Left renal cortex interstitium (tissue), 4 donors: ENCODE data around the gene FARS2. TPM values are rescaled to one million over a fixed set of nuclear protein-coding genes. Genes with fewer than 3 reads are reported as not detected.
A peak's percentile ranks its signal among the peaks of the same experiment; 100 is the strongest.

ENCODE experiments used
- DNase-seq, 4 donors: peaks; one replicate each; pipeline ENCODE4 v3.0.0-alpha.2; 2013; ENCODE audit warnings: low read depth in 4 of 4, low spot score in 2 of 4, missing footprints in 1 of 4
- polyA plus RNA-seq, 4 donors: library from polyadenylated mRNA; unstranded; fragments of 120-200 nt; gene quantifications; one replicate each; pipeline ENCODE4 v1.2.1, GENCODE V29; 2013; ENCODE audit not compliant: insufficient read length in 4 of 4

The FARS2 gene
- polyA plus RNA-seq, 4 donors, result 20.4 to 23.0 (median 21.8) TPM

DNA sequence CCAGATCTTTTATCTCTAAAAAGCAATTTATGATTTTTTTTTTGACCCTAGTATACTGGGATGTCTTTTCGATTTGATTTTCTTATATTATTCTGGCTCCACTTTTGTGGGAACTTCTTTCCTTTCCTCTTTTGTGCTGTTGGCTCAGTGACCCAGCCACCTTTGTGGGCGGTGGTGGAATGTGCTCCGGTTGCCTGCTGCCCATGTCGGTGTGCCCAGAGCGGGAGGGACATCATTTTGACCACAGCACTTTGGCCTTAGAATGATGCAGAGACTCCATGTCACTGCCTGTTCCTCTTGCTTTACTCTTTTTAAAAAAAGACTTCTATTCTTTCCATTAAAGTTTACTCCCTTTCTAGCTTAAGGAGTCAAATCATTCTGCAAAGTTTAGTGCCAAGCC lies 198.0 kb downstream of the FARS2 start:
- no peak for DNase-seq

DNA sequence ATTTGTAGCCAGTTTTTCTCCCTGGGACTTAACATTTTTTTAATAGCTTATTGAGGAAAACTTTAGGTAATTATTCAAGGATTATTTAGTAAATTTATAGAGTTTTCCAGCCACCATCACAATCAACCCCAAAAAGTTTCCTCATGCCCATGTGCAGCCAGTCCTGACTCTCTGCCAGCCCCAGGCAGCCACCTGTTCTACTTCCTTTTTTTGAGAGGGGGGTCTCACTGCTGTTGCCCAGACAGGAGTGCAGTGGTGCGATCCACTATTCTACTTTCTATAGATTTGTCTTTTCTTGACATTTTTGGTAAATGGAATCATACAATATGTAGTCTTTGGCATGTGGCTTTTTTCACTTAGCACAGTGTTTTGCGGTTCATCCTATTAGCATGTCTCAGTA lies 200.1 kb downstream of the FARS2 start:
- no peak for DNase-seq

DNA sequence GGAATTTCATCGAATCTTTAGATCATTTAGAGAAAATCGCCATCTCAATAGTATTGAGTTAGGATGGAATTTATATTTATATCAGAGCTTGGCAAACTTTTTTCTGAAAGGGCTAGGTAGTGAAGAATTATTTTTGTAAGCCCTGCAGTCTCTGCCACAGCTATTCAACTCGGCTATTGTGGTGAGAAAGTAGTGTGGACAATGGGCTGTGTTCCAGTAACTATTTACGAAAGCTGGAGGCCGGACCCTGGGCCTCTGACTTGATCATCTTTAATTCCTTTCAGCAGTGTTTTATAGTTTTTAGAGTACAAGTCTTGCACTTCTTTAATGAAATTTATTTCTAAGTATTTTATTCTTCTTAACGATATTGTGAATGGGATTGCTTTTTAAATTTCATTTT lies 201.5 kb downstream of the FARS2 start:
- no peak for DNase-seq

DNA sequence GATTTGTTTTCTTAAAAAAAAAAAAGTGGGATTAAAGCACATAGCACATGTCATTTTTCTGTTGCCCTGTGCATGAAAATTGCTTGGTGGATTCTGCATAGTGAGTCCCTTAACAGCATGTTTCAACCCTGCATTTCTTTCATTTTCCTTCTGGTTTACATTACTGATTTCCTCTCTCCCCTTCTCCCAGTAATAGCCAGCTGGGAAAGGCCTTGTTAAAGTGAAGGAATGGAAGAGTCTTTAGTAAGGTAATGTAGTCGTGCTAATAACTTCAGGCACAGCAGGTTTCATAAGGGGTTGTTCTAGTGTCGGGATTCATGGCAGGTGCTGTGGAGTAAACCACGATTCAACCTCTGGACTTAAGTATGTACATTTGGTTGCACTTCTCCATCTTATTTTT lies 202.4 kb downstream of the FARS2 start:
- DNase-seq, result no peak

DNA sequence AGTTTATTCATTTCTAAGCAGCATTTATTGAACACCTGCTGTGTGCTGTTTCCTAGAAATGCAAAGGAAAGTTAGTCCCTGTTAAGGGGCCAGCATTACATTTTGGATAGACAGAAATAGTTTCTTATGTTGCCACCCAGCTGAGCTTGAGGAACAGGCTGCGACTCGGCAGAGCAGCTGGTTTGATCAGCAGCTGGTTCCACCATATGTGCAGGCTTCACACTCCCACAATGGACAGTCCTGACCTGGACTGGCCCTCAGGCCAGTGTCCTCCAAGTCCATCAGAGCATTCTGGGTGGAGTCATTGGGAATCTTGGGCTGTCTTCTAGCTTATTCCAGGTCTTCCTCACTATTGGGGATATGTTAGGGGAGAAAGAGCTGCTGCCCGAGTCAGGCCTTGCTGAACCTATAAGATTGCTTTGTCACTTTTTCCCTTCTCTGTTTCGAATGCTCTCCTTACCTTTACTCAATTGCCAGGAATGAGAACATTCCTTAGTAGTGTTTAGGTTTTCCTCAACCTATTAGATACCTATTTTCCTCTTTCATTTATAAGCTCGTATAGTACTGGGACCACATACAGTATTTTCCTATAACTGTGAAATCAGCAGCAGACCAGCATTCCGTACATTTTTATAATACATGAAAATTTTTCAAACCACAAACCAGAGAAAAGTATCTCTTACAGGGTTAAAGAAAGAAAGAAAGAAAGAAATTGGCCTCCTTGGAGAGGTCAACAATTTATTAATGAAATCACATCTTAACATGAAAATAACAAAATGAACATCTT lies 203.0 kb downstream of the FARS2 start:
- DNase-seq, result no peak

DNA sequence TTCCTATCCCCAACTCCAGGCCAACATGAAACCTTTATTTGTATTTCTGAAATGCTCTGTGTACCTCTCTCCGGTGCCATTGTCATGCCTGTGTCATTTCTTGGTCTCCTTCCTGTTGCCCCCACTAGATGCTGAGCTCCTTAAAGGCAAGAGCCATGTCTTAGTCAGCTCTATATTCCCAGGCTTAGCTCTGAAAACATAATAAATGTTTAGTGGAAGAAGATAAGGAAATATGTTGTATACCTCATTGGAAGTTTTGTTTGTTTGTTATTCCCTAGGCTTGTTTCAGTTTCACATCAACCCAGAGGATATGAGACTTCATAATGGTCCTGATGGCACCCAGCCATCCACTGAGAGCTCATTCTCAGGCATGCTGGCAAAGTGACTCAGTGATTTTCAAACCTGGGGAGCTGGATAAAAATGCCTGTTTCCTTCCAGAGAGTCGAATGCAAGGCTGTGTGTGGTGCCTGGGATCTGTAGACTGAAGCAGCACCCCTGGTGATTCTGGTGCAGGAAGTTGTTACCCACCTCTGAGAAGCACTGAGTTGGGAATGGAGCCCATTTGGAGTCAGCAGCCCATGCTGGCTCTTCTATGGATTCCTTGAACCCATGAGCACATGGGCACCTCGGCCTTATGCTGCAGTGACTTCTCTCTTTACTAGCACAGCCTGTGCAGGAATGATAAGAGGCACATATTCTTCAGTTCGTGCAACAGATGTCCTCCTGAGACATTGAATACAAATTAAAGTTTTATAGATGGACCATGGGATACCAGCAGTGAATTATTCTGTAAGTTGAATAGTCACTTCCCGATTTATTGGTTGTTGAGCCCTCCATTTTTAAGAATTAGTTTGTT lies 205.2 kb downstream of the FARS2 start:
- no peak for DNase-seq

DNA sequence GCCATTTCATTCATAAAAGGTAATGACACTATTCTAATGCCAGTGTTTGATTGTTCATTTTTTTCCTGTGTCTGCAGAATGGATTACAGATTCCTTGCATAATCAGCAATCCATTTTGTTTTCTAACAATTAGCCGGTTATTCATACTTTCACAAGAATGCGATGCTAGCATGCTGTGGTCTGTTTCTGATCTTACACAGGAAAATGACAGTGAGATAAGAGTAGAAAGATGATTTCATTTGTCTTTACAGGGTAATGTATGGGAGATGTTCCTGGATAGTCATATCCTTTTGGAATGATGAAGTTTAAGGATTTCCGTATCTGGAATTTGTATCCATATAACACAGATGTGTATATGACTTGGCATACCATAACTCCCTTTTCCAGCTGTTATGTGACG lies 207.3 kb downstream of the FARS2 start:
- DNase-seq, result no peak

DNA sequence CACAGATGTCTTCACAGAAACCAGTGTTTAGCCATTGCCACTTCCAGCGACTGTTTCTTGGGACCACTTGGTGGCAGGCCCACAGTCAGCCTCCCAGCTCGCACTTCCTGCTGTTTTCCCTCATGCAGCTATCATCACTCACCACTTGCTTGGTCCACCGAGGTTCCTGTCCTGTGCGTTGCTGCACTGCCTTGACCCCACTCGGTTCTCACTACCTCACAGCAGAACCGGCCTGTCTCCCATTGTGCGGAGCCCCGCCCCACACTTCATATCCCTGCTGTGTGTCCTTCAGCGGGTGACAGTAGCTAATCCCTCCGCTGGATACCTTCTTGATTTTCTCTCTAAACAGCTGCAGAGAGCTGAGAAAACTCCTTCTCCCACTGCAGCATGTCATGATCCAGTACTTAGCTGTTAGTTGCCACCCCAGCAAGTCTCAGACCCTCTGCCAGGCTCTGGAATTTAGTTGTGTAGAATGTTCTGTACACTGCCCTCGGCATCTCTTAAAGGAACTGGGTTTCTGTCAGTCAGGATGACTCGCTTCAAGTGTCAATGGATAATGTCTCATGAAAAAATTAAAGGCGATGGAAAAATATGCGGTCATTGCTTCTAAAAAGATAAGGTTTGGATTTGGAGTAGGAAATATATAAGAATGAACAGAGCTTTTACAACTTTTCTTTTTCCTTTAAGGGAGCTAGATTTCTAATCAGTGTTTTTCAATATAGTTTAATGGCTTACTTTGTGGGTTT lies 208.0 kb downstream of the FARS2 start:
- no peak for DNase-seq

DNA sequence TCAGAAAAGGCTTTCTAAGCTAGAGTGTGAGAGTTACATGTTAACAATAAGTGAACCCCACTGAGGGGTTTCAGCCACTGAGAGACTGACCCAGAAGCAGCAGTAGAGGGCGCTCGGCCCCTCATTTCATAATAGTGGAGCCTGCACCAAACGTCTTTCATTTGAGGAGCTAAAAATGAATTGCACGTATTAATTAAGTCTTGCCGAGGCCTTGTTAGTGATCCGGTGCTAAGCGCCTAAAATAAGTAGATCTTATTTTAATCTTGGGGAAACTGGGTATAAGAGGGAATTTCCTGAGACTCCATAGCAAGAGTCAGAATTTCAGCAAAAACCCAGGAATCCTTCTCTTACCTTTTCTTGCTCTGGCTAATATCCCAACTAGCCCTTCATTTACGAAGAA lies 209.7 kb downstream of the FARS2 start:
- peak in 2 of 4 donors; percentile 32 to 53 for DNase-seq

DNA sequence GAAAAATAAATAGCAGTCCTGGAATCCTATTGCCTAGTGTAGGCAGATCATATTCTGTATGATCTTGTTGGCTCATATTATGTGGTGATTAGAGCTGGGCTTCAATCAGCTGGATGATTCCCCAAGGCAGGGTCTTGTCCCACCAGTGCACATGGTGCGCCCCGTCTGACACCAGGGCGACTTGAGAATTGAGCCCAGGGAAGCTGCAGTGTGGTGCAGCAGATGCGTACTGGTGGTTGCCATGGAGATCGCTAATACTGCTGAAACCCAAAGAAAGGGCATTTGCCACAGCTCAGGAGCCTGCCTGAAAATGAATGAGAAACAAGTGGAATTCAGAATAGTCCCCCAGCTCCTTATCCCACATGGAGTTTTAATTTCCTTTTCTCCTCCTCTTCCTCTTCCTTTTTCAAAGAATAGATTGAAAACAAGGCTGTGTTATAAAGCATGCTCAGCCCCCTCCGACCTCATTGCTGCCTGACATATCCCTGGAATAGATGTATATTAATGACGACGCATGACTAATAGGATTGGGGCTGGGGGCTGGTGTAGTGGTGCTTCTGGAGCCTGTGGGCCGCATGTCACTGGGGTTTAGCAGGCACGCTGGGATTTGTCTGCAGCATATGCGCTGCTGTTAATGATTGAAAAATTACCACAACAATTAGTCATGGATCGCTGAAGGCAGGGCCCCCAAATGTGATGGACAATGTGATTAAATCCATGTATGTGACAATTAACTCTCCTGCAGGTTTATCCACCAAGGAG lies 210.5 kb downstream of the FARS2 start:
- no peak for DNase-seq

DNA sequence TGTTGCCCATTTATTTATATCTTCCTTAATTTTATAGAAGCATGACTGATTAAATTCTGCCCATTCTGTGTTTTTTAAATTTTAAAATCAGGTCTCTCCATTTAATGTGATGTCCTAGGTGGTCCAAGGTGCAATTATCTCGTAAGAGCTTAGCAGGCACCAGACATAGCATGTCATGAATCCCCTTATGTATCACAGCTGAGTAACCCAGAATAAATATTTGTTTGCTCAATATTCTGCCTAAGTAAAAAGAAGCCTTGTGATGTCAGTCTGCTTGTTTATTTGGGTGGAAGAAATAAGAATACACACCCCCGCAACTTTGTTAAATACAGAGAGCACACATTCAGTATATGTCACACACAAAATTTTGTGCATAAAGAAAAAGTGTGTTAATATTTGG lies 211.3 kb downstream of the FARS2 start:
- no peak for DNase-seq

DNA sequence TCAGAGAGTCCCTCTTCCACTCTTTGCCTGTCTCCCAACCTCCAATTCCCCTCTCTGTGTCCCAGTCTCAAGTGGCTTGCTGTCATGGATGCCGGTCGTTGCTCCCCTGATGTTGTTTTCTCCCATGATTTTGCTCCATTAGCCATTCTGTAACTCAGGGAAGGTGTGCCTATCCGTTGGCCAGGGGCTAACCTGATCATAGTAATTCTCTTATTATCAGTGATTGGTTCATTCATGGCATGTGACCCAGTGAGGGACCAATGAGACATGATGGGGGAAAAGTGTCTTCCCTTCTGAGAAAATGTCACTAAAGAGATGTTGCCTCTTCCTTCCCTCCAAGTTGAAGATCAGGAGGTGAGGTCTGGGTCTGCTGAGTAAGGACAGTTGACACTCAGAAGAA lies 214.5 kb downstream of the FARS2 start:
- DNase-seq, result no peak

DNA sequence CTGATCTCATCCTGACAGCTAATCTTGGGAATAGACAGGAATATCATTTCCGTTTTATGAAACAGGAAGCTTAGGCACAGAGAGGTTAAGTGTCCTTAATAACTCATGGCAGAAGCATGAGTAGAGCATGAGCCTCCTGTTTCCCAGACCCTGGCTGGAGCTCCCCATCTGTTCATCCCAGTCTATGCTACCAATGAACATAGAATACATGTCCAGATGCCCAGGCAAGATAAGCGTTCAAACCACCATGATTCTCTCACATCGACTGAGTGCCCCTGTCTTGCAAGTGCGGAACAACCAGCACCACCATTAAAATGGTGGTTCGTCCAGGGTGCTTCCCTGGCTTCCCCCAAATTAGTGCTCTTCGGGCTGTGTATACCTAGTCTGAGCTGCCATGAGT lies 217.1 kb downstream of the FARS2 start:
- DNase-seq, result no peak

DNA sequence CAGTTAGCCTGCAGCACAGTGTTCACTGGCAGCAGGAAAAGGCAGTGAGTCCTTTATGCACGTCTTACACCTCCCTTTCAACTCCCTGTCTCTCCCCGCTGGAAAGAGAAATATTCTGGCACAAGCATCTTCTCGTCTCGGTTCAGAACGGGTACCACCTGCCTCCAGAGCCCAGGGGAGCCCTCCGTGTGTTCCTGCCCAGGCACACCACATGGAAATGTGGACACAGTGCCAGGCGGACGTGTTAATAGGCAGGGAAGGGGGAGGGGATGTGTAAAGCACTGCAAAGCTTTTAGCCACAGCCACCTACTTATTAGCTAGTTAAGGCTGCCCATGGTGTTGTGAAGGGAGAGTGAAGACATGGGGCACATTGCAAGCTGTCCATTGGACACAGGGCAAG lies 219.7 kb downstream of the FARS2 start:
- no peak for DNase-seq

DNA sequence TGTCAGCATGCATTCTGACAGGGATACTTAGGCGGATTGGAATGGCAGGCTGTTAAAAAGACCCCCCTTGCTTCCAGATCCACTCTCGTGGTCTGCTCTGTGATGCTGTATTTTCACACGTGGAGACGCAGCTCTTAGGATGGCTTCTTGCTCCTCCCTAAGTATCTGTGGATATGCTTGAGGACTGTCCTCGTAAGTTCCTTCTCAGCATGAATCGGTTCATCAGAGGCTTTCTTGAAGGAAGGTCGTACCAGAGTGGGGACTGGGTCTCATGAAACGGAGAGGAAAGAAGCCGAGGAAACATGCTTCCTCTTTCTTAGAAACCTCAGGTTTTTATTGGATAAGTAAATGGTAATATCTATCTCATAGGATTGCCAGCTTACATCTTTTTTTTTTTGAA lies 220.4 kb downstream of the FARS2 start:
- no peak for DNase-seq

DNA sequence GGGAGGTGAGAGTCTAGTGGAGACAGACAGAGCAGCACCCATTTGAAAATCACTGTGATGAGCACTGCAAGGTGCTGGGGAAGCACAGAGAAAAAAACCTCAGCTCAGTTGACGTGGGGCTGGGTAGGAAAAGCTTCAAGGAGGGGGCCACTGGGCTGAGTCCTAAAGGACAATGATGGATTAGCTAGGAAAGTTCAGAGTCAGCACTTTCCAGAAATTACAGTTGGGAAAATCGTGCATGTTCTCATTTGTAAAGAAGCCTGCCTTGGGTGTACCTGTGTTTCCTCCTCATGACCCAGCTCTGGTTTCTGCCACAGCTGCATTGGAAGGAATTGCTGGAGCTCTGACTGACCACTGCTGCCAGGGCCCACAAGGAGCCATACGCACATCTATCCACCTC lies 221.3 kb downstream of the FARS2 start:
- DNase-seq, result no peak

DNA sequence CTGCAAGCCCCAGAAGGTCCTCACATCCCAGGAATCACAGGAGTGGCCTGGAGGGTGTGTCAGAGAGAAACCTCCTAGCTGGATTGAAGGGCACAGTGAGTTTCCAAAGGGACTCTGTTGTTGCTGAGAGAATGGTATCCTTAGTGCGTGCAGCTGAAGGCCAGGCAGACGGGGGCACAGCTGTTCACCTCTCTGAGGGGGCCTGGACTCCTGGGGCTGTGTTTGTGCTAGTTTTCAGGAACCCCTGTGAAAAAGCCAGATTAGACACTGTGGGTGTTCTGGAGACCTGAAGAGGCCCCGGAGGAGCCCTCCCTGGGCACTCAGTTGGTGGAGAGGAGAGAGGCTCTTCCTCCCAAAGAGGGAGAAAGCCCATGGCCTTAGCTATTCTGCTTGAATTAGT lies 223.4 kb downstream of the FARS2 start:
- no peak for DNase-seq

DNA sequence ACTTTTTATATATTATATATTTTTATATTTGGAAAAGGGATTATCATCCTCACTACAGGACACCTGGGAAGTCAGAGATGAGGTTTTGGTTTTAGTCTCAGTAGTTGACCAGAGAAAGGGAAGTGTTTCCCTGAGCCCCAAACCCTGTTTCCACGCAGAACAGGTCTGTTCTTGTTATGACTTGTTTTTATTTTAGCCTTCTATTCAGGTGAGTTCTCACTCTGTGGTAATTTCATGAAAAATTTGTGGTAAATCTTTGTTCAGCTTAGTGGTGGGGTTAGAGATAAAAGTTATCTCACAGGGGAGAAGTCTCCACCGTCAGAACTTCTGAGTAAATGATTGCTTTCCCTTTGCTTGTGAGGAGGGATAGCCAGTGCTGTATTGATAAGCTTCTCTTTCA lies 224.9 kb downstream of the FARS2 start:
- no peak for DNase-seq

DNA sequence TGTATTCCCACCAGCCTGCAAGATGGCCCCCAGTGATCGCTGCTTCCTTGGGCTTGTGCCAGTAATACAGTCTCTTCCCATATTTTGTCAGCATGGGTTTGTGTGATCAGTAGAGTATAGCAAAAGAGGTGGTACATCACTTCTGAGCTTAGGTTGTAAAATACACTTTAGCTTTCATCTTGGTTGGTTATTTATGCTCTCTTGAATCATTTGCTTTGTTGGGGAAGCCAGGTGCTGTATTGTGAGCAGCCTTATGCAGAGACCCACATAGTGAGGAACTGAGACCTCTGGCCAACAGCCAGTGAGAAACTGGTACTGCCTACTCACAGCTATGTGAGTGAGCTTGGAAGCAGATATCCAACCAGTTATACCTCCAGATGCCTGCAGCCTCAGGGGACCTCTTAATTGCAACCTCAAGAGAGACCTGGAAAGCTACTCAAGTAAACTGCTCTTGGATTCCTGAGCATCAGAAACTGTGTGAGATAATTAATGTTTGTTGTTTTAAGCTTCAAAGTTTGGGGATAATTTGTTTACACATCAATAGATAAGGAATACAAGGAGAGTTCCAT lies 229.3 kb downstream of the FARS2 start:
- no peak for DNase-seq

DNA sequence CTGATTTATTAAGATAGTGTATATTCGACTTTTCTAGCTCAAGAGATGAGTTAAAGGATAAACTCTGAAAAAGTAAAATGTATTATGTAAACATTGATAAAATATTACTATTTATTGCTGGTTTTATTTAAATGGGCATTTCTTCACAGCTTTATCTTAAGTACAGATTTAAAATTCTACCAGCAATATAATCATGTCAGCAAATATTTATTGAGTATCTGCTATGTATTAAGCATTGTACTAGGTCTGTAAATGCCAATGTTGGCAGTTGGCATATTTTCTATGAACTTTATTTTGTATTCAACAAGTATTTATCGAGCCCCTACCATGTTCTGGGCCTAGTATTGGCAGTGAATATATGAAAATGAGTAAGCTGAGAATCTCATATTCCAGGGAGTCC lies 231.0 kb downstream of the FARS2 start:
- DNase-seq, result no peak
